GM18511 (cell line): ENCODE measurements around the gene UGT1A1.

Experiments
- ATAC-seq: cut with Tn5 transposase; IDR thresholded peaks from one replicate; pipeline ENCODE4 v1.9.1; 2021; ENCODE audit warnings: mild to moderate bottlenecking, moderate library complexity; ENCODE audit not compliant: unreplicated experiment

UGT1A1 gene

DNA sequence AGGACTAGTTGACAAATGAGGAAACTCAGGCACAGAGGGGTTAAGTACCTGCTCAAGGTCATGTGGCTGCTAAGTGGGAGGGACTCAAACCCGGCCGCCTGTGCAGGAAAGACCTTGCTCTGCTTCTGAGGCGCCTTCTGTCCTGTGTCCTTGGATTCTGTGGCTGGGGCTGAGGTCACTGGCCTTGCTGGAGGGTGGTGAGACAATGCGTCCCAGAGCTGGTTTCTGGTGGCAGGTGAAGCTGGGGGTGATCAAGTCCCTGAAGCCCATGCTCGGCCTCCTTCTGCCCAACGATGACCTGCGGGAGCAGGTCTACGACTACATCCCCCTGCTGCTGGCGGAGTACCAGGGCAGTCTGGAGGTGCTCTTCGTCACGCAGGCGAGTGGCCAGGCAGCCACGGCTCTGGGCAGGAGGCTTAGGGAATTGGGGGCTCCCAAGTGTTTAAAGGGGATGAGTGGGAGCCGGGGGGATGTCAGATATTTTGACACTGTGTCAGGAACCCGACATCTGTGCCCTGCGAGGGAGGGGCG is 34.1 kb downstream of the UGT1A1 start:
- no peak for ATAC-seq

DNA sequence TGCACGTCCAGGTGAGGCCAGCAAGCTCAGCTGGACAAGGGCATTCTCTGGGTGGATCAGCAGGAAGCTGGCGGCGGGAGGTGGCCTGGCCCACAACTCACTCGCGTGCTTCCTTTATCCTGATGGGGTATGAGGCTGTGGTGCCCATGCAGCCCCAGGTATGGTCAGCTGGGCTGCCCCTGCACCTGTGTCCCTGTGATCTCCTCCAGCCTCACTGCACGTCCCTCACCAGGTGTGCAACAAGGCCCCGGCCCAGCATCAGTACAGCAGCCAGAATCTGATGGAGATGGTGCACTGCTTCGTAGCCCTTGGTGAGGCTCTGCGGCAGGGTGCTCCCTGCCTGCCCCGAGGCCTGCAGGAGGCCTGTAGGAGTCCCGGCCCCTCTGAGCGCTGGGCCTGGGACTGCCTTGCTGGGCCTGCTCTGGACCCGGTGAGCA is 35.7 kb downstream of the UGT1A1 start:
- no peak for ATAC-seq

GRCh38 chr2:233796254-233796653 is 36.2 kb downstream of the UGT1A1 start:
- no peak for ATAC-seq

DNA sequence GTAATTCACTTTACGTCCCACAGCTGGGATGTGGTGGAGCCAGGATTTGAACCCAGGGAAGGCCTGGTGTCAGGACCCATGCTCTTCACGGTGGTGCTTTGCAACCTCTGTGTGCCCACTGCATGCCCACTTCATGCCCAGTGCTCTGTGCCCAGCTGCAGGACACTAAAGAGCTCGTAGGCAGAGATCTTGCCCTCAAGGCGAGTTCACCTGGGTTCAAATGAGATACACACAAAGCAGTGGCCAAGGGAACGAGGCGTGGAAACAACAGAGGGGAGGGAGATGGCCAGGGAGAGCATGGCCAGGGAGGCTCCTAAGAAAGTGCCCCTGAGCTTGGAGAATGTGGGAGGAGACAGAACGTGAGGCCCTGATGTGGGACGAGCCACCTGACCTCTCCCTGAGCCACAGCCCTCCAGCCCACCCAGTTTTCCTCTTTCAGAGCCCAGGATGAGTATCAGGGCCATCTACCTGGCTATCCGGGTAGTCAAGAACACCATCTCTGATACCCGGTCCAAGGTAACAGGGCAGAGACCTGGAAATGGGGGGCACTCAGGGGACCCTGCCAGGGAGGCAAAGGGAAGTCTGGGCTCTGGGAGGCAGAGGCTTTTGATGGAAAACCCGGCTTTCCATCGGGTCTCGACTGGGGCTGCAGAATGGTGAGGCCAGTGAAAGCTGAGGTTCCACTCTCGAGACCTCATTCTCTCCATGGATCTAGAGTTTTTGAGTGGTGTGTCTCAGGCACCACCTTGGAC is 38.4 kb downstream of the UGT1A1 start:
- no peak for ATAC-seq

GRCh38 chr2:233799087-233799665 is 39.1 kb downstream of the UGT1A1 start:
- ATAC-seq: no peak

- ATAC-seq: no peak
Measured at GRCh38 chr2:233799716-233800115, 39.6 kb downstream of the UGT1A1 start.

GRCh38 chr2:233800208-233800607 is 40.1 kb downstream of the UGT1A1 start:
- no peak for ATAC-seq

GRCh38 chr2:233801357-233802131 is 41.5 kb downstream of the UGT1A1 start:
- ATAC-seq: peak; percentile 64

- ATAC-seq: no peak
Measured at GRCh38 chr2:233802132-233802815, 42.2 kb downstream of the UGT1A1 start.

DNA sequence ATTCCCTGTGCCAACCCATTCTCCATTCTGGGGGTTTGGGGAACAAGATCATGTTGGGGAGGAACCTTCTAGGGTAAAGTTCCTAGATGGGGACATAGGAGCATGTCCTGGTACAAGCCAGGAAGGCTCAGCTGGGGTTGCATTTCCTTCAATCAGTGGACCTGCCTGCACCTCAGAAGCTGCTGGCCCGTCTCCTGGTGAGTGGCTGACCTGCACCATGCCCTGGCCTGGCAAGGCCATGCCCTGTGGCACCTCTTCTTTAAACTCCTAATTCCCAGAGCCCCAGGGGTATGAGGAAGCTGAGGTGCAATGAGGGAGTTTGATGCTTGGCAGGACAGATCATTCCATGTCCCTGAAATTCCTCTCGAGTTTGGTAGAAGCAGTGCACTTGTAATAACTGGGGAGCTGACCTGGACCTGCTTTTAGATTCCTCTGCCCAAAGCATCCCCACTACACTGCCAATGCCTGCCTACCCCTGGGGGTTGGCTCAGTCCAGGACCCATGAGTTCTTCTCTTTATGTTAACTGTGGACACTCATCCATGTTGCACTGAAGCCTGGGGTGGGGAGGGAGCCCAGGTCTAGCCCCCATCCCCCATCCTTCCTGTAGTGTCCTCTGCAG is 43.3 kb downstream of the UGT1A1 start:
- ATAC-seq: no peak

- no peak for ATAC-seq
Measured at GRCh38 chr2:233803994-233804393, 43.9 kb downstream of the UGT1A1 start.

- no peak for ATAC-seq
Measured at GRCh38 chr2:233807215-233807865, 47.3 kb downstream of the UGT1A1 start.

- ATAC-seq: no peak
Measured at GRCh38 chr2:233807966-233808935, 48.2 kb downstream of the UGT1A1 start.

- ATAC-seq: no peak
Measured at GRCh38 chr2:233810385-233810784, 50.3 kb downstream of the UGT1A1 start.

DNA sequence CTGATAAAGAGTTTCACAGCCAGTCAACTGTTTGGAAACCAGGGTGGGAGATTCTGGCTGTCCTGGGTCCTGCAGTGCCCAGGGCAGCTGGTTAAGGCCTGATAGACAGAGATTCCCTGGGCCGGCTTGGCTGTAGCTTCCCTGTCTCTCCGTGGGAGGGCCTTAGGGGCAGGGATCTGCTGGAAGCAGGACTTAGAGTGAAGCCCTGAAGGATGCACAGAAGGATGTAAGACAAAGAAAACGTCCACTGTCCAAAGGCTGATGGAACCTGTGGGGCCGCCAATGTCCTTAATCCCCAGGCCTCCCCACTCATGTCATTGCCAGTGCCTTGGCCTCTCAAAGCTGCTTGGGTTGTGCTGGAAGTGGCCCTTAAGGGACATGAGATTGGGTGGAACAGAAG is 51.0 kb downstream of the UGT1A1 start:
- ATAC-seq: no peak

GRCh38 chr2:233811732-233812131 is 51.7 kb downstream of the UGT1A1 start:
- ATAC-seq: no peak

DNA sequence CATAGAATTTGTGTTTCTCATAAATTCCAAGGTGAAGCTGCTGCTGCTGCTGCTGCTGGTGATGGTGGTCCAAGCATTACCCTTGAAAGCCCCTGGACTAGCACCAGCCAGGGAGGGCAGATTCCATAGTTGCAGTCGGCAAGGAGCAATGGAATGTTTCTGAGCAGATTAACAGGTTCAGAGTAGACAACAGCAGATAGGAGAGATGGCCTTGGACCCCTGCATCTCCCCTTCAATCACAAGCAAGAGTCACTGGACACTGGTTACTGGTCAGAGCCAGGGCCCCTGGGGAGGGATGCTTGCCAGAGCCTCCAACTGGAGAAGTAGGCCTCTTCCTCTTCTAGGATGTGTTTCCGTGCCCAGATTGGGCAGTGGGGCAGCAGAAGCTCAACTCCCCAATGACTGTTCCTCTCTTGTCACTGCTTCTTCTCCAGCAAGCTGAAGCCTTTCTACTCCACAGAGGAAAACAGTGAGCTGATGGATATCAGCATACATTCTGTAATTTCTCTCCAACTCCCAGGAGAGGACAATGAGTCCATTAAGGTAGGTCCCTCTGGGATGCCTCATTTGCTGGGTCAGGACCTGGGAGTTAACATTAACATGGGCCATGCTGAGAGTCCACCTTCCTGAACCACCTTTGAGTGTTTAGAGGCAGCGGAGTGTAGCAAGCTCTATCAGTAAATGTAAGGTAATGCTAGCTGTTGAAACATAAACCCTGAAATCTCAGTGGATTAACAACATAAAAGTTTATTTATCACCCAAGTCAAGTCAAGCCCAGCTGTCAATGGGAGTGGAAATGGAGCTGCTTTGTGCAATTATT is 53.4 kb downstream of the UGT1A1 start:
- ATAC-seq: no peak
